Smooth muscle cell of the umbilical artery (primary cell): ENCODE measurements around the gene CDHR5. TPM values are rescaled to one million over a fixed set of nuclear protein-coding genes. Genes with fewer than 3 reads are reported as not detected.

Experiments used
- total RNA-seq: library from RNA; depleted of rRNA; stranded (reverse); fragments of >200 nt; gene quantifications from 2 replicates; pipeline ENCODE4 v1.2.3, GENCODE V29; 2014

CDHR5 gene, protein sequence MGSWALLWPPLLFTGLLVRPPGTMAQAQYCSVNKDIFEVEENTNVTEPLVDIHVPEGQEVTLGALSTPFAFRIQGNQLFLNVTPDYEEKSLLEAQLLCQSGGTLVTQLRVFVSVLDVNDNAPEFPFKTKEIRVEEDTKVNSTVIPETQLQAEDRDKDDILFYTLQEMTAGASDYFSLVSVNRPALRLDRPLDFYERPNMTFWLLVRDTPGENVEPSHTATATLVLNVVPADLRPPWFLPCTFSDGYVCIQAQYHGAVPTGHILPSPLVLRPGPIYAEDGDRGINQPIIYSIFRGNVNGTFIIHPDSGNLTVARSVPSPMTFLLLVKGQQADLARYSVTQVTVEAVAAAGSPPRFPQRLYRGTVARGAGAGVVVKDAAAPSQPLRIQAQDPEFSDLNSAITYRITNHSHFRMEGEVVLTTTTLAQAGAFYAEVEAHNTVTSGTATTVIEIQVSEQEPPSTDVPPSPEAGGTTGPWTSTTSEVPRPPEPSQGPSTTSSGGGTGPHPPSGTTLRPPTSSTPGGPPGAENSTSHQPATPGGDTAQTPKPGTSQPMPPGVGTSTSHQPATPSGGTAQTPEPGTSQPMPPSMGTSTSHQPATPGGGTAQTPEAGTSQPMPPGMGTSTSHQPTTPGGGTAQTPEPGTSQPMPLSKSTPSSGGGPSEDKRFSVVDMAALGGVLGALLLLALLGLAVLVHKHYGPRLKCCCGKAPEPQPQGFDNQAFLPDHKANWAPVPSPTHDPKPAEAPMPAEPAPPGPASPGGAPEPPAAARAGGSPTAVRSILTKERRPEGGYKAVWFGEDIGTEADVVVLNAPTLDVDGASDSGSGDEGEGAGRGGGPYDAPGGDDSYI
- not detected in 2 replicates for total RNA-seq

DNA sequence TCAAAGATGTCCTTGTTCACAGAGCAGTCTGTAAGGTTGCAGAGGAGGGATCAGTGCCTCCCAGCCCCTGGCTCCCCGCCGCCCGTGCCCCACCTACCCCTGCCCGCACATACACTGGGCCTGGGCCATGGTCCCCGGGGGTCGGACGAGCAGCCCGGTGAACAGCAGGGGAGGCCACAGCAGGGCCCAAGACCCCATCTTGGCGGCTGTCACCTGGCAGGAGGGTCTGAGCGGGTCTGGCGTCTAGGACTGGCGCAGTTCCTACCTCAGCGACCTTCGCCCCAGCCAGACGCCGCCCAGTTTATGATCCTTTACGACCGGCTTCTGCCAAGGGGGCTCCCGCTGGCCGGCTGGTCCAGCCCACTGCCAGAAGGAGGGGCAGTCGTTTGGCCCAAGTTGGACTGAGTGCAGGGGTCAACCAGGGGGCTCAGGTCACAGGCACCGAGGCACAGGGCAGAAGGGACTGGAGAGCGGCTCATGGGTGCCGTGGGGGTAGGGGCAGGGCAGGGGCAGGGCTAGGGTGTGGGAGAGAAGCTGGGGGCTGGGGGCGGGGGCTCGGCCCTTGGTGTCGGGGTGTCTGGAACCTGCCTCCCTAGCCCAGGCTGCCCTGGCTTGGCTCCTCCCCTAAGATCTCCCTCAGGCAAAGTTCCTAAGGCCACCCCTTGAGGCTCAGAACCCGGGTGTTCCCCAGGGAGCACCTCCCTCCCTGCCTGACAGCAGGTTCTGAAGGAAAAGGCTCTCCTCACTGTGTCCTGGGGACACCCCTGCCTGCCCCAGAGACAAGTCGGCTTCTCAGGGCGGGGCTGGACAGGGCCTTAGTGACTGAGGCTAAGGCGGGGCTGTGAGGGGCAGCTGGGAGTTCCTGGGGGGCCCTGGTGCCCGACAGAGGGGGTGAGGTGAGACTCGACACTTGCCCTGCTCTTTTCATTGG is at the start of gene CDHR5:
Gene CDHR5 (minus strand): TSS at position 251 of the 931 bp plus-strand sequence. CDS start 53 bp downstream, at position 198.

DNA sequence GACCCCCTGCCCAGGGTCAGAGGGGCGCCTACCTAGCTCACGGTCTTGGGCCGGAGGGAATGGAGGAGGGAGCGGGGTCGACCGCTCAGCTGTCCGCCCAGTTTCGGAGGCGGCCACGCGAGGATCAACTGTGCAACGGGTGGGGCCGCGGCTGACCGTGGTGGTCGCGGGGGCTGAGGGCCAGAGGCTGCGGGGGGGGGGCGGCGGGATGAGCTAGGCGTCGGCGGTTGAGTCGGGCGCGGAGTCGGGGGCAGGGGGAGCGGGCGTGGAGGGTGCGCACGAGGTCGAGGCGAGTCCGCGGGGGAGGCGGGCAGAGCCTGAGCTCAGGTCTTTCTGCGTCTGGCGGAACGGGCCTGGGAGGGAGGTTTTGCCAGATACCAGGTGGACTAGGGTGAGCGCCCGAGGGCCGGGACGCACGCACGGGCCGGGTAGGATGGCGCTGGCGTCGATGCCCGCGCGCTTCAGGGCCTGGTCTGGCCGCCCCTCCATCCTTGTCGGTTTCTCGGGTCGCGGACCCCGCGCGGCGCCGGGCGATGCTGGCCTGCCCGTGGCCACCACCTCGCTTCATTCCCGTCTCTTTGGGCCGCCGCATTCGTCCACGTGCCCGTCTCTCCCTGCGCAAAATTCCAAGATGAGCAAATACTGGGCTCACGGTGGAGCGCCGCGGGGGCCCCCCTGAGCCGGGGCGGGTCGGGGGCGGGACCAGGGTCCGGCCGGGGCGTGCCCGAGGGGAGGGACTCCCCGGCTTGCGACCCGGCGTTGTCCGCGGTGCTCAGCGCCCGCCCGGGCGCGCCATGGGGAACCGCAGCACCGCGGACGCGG is 12.0 kb upstream of the CDHR5 start, which contains the start of gene DRD4:
Gene DRD4 (plus strand): TSS at position 759 of the 822 bp plus-strand sequence. CDS start 36 bp downstream, at position 795.

DNA sequence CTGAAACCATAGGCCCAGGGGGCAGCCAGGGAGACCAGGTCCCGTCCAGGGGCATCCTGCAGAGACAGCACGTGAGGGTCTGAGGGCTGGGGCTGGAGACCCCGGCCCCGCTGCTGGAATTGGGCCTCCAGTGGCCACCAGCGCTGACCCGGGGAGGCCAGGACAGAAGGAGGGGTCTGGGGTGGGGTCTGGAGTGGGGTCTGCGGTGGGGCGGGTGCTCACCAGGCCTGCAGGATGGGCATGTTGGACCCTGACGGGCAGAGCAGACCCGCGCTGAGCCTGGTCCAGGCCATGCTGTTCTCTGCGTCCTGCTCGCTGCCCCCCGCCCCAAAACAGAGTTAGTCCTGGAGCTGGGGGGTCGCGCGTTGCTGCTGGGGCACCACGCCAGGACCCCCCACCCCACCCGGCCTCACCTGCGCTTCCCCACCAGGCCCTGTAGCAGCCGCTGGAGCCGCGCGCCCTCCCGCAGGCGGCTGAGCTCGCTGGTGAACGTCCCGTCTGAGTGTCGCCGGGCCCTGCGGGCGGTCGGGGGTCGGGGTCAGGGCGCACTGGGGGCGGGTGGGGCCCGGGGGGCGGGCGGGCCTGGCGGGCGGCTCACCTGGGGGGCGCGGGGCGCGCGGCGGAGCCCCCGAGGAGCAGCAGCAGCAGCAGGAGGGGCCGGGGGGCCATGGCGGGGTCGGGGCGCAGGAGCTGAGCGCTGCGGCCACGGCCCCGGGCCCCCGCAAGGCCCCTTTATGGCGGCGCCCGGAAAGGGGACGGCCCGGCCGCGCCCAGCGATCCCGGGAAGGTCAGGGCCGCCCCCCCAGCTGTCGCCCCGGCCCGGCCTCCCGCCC is 1.9 kb upstream of the CDHR5 start, which contains the start of gene SCT:
Gene SCT (minus strand): TSS at position 707 of the 833 bp plus-strand sequence. CDS start 38 bp downstream, at position 669.

DNA sequence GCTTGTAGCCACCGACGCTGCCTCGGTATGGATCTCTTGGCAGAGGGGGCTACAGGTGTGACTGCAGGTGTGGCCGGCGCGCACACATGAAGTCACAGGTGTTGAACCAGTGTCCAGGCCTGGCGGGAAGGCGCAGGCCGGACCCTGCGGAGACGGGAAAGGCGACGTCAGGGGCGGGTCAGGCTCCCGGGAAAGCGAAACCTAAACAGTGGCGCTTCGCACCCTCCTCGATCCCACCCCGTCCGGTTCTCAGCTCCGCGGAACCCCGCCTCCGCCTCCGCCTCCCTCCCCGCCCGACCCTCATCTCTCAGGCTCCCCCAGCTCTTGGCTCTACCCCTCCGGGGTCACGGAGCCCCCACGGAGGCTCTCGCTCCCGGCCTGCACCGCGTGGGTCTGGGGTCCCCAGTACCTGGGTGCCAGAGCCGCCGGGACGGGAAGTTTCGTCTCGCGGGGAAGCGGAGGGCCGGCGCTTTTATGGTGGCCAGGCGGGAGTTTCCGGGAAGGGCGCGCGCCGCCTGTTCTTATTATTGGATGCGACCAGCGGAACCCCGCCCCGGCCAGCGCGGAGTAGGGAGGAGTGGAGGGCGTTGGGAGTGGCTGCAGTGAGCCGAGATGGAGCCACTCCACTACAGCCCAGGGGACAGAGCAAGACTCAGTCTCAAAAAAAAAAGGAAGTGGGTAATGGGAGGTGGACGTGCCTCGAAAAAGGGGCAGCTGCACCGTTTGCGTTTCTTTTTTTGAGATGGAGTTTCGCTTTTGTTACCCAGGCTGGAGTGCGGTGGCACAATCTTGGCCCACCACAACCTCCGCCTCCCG is 9.0 kb downstream of the CDHR5 start, which contains the start of gene IRF7:
Gene IRF7 (minus strand): TSS at position 447 of the 816 bp plus-strand sequence. CDS start 586 bp downstream, outside the sequence.

DNA sequence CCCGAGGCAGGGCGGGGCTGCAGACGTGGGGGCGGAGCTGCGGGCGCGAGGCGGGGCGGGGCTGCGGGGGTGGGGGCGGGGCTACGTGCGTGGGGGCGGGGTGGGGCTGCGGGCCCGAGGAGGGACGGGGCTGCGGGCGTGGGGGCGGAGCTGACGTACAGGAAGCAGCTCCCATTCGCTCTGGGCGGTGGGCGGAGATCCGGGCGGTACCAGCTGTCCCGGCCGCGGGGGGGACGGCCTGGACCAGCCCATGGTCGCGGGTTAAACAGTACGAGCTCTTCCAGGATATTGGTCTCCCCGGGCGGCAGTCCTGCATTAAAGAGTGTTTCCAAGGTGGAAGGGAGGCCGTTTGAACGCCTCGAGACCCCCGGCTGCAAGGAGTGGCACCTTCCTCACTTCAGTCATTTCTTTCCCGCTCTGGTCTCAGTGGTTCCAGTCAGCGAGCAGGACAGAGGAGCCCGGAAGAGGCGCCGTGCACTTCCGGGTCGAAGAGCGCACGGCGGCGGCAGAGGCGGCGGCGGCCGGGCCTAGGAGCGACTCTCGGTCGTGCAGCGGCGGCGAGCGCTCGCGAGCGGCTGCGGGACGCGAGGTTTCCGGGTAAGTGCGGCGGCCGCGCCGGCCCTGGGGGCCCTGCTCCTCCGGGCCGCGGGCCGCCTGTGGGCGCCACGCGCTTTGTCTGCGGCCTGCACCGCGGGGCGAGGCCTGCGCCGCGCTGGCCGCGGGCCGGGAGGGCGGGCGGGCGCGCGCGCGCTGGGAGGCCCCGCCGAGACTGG is 48.6 kb downstream of the CDHR5 start, which contains the start of gene PHRF1:
Gene PHRF1 (plus strand): TSS at position 475 of the 773 bp plus-strand sequence. CDS start 5,043 bp downstream, outside the sequence.

Other genes with a start within 250 kb of the CDHR5 start
- gene PKP3, start 230.7 kb downstream of the CDHR5 start, total RNA-seq: 0.69 and 1.8 TPM in 2 replicates
- gene SIGIRR, start 210.0 kb downstream of the CDHR5 start, total RNA-seq: 8.1 and 14.0 TPM in 2 replicates
- not detected in 2 replicates for gene ANO9, start 182.9 kb downstream of the CDHR5 start, total RNA-seq
- gene PTDSS2, start 174.7 kb downstream of the CDHR5 start, total RNA-seq: 30.9 and 31.2 TPM in 2 replicates
- gene RNH1, start 117.7 kb downstream of the CDHR5 start, total RNA-seq: 256 and 286 TPM in 2 replicates
- gene HRAS, start 89.4 kb downstream of the CDHR5 start, total RNA-seq: 32.1 and 44.6 TPM in 2 replicates
- gene LRRC56, start 87.4 kb downstream of the CDHR5 start, total RNA-seq: 0.89 and 1.0 TPM in 2 replicates
- gene LMNTD2, start 64.2 kb downstream of the CDHR5 start, total RNA-seq: 0.30 and 0.60 TPM in 2 replicates
- 7.1 and 13.3 TPM in 2 replicates for gene RASSF7, start 64.0 kb downstream of the CDHR5 start, total RNA-seq
- 22.3 and 41.2 TPM in 2 replicates for gene PHRF1, start 48.5 kb downstream of the CDHR5 start, total RNA-seq
- gene IRF7, start 9.0 kb downstream of the CDHR5 start, total RNA-seq: 5.9 and 6.5 TPM in 2 replicates
- gene SCT, start 2.2 kb upstream of the CDHR5 start, total RNA-seq: not detected in 2 replicates
- gene DRD4, start 12.3 kb upstream of the CDHR5 start, total RNA-seq: 0.09 TPM in 1 of 2 replicates, not detected in the other
- 22.6 and 31.6 TPM in 2 replicates for gene DEAF1, start 70.3 kb upstream of the CDHR5 start, total RNA-seq
- gene TMEM80, start 70.9 kb upstream of the CDHR5 start, total RNA-seq: 8.3 and 10.1 TPM in 2 replicates
- gene EPS8L2, start 81.3 kb upstream of the CDHR5 start, total RNA-seq: 18.7 and 31.3 TPM in 2 replicates
- gene TALDO1, start 122.5 kb upstream of the CDHR5 start, total RNA-seq: 121 and 178 TPM in 2 replicates
- gene GATD1, start 152.5 kb upstream of the CDHR5 start, total RNA-seq: 17.8 and 30.4 TPM in 2 replicates
- gene CEND1, start 165.1 kb upstream of the CDHR5 start, total RNA-seq: 0.89 and 1.8 TPM in 2 replicates
- gene SLC25A22, start 173.3 kb upstream of the CDHR5 start, total RNA-seq: 8.9 and 28.8 TPM in 2 replicates
- gene PIDD1, start 180.3 kb upstream of the CDHR5 start, total RNA-seq: 15.7 and 15.8 TPM in 2 replicates
- gene RPLP2, start 185.0 kb upstream of the CDHR5 start, total RNA-seq: 123 and 263 TPM in 2 replicates
- 23.5 and 32.9 TPM in 2 replicates for gene PNPLA2, start 194.0 kb upstream of the CDHR5 start, total RNA-seq
- gene CRACR2B, start 203.0 kb upstream of the CDHR5 start, total RNA-seq: 0.30 and 1.2 TPM in 2 replicates
- gene CD151, start 208.0 kb upstream of the CDHR5 start, total RNA-seq: 986 and 1,024 TPM in 2 replicates
- gene POLR2L, start 217.6 kb upstream of the CDHR5 start, total RNA-seq: 32.7 and 88.1 TPM in 2 replicates
- 178 and 183 TPM in 2 replicates for gene TSPAN4, start 217.9 kb upstream of the CDHR5 start, total RNA-seq